ENCODE results near the gene TGIF1. TPM values are rescaled to one million over a fixed set of nuclear protein-coding genes. Genes with fewer than 3 reads are reported as not detected.

Gene TGIF1
- total RNA-seq, 1 donor from 2014 or later, result 170 TPM

DNA sequence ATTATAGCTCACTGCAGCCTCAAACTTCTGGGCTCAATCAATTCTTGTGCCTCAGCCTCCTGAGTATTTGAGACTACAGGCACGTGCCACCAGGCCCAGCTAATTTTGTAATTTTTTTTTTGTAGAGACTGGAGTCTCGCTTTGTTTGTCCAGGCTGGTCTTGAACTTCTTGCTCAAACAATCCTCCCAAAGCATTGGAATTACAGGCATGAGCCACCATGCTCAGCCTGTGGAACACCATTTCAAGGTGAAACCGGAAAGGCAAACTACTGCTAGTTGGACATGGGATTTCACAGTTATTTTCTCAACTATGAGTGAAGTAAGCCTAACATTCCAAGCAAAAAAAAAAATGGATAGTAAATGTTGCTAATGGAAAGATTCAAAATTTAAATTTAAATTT is 20.9 kb upstream of the TGIF1 start:
- DNase-seq (ENCODE audit: low read depth), result no peak
- TF ChIP-seq, protein P1, sequence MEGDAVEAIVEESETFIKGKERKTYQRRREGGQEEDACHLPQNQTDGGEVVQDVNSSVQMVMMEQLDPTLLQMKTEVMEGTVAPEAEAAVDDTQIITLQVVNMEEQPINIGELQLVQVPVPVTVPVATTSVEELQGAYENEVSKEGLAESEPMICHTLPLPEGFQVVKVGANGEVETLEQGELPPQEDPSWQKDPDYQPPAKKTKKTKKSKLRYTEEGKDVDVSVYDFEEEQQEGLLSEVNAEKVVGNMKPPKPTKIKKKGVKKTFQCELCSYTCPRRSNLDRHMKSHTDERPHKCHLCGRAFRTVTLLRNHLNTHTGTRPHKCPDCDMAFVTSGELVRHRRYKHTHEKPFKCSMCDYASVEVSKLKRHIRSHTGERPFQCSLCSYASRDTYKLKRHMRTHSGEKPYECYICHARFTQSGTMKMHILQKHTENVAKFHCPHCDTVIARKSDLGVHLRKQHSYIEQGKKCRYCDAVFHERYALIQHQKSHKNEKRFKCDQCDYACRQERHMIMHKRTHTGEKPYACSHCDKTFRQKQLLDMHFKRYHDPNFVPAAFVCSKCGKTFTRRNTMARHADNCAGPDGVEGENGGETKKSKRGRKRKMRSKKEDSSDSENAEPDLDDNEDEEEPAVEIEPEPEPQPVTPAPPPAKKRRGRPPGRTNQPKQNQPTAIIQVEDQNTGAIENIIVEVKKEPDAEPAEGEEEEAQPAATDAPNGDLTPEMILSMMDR (conservative IDR thresholded peaks at IDR 0.05; ENCODE audit: low read depth, low read length), result no peak
- no peak overlapping the region for H3K4me3 ChIP-seq (ENCODE audit: low read depth, low read length)

DNA sequence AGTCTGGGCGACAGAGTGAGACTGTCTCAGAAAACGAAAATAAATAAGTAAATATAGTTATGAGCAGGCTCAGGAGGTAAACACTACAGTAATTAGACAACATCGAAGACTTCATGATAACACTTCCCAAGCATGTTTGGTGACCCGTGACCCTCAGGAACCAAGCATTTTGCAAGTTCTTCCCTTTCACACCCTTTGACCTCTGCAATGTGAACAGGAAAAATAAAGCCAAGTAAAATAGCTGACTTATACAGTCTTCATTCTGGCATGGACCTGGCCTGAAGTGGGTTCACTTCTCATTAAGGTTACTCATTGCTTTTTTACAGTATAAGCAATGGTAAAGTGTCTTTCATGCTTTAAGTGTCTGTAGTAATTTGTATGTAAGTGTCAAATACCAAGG is 15.3 kb upstream of the TGIF1 start:
- no peak overlapping the region for H3K4me3 ChIP-seq (ENCODE audit: low read depth, low read length)
- TF ChIP-seq, protein P1 (conservative IDR thresholded peaks at IDR 0.05; ENCODE audit: low read depth, low read length), result no peak
- no peak for DNase-seq (ENCODE audit: low read depth)

DNA sequence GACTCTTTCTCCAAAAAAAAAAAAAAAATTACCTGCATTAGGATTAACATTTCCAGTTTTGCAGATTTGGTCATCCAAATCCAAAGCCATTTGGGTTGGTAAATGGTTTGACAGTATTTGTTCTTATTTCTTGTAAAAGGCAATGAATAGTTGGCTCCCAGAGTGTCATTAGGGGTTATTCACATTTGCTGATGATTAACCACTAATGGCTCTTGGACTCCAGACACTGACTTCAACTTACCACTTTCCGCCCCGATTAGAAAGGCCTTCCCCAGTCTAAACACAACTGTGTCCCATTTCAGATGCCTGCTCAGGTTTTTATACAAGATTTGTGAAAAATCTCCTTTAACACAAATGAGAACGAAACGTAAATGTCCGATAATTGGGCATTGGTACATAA is 9.6 kb upstream of the TGIF1 start:
- no peak overlapping the region for H3K4me3 ChIP-seq (ENCODE audit: low read depth, low read length)
- TF ChIP-seq, protein P1 (conservative IDR thresholded peaks at IDR 0.05; ENCODE audit: low read depth, low read length), result no peak
- no peak for DNase-seq (ENCODE audit: low read depth)

DNA sequence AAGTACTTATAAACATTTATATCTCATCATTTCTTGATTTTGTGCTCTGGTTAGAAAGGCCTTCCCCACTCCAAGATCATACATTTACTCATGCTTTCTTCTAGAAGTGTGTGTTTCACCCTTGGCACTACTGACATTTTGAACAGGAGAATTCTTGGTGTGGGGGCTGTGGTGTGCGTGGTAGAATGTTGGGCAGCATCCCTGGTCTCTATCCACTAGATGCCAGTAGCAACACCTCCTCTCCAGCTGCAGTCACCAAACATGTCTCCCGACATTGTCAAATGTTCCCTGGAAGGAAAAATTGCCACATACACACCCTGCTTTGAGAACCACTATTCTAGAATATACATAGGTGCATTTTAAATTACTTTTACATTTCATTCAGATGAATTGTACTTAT is 8.7 kb upstream of the TGIF1 start:
- TF ChIP-seq, protein P1 (conservative IDR thresholded peaks at IDR 0.05; ENCODE audit: low read depth, low read length), result peak; percentile 69
- H3K4me3 ChIP-seq (ENCODE audit: low read depth, low read length), result no peak overlapping the region
- no peak for DNase-seq (ENCODE audit: low read depth)

DNA sequence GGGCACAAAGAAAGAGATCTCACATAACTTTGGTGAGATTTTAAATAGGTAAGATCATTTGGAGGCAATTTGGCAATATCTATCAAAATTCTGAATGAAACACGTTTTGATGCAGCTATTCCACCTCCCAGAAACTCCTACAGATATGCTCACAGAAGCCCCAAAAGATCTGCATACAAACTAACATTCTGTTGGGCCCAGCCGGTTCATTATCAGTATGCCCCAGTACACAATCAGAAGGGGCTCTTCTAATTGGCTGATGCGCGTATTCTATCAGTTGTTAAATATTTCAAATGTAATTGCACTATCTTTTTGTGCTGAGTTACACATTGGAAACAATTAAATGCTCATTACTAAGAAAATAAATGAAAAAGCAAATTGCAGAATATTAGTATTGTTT is 7.1 kb upstream of the TGIF1 start:
- no peak for DNase-seq (ENCODE audit: low read depth)
- H3K4me3 ChIP-seq (ENCODE audit: low read depth, low read length), result no peak overlapping the region
- TF ChIP-seq, protein P1 (conservative IDR thresholded peaks at IDR 0.05; ENCODE audit: low read depth, low read length), result no peak

DNA sequence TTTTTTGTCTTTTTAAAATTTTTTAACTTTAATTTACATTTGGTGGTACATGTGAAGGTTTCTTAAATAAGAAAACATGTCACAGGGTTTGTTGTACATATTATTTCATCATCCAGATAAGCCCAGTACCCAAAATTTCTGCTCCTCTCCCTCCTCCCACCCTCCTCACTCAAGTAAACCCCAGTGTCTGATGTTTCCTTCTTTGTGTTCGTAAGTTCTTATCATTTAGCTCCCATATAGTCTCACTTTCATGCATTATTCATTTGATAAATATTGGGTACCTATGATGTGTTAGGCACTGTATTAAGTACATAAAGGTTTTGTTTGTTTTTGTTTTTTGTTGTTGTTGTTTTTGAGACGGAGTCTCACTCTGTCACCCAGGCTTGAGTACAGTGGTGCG is 5.7 kb upstream of the TGIF1 start:
- no peak for DNase-seq (ENCODE audit: low read depth)
- TF ChIP-seq, protein P1 (conservative IDR thresholded peaks at IDR 0.05; ENCODE audit: low read depth, low read length), result no peak
- no peak overlapping the region for H3K4me3 ChIP-seq (ENCODE audit: low read depth, low read length)

DNA sequence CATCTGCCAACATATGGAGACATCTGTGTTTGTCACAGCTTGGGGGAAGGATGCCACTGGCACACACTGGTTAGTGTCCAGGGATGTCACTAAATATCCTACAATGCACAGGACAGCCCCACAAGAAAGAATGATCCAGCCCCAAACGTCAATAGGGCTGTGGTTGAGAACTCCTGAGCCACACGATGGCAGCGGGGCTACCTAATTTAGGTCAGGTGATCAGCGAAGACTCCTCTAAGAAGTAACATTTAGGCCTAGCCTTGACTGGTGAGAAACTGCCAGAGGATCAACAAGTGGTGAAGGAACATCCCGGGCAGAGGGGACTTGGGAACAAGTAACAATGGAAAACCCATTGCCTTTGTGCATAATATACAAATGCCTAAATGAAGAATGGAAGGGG is 5.0 kb upstream of the TGIF1 start:
- no peak overlapping the region for H3K4me3 ChIP-seq (ENCODE audit: low read depth, low read length)
- DNase-seq (ENCODE audit: low read depth), result no peak
- TF ChIP-seq, protein P1 (conservative IDR thresholded peaks at IDR 0.05; ENCODE audit: low read depth, low read length), result no peak
